Activated naive CD8-positive, alpha-beta T cell treated with anti-CD3 and anti-CD28 coated beads, Interleukin-2, amount 50 U/mL, for 16 hours (primary cell): ENCODE measurements around the gene MYOF.
"Not testable (repeated sequence)": the region's sequence is repeated elsewhere in the genome, so short reads cannot be mapped to it uniquely, and the experiment has no call there.

Experiments used
- DNase-seq: peaks from one replicate; pipeline ENCODE4 v3.0.0-alpha.2; 2020; ENCODE audit warnings: low read depth, low spot score

The MYOF gene

GRCh38 chr10:93344691-93345090, 137.4 kb downstream of the MYOF start:
- no peak for DNase-seq

GRCh38 chr10:93342921-93343320, 139.2 kb downstream of the MYOF start:
- no peak for DNase-seq

GRCh38 chr10:93342366-93342765, 139.8 kb downstream of the MYOF start:
- DNase-seq, result no peak

- DNase-seq, result no peak
Observed at GRCh38 chr10:93337309-93337721, 144.8 kb downstream of the MYOF start.

- DNase-seq, result no peak
Observed at GRCh38 chr10:93336678-93337077, 145.5 kb downstream of the MYOF start.

- DNase-seq, result no peak
Observed at GRCh38 chr10:93336110-93336509, 146.0 kb downstream of the MYOF start.

GRCh38 chr10:93334901-93335327, 147.2 kb downstream of the MYOF start:
- no peak for DNase-seq

GRCh38 chr10:93334181-93334580, 148.0 kb downstream of the MYOF start:
- no peak for DNase-seq

- DNase-seq, result no peak
Observed at GRCh38 chr10:93333278-93333978, 148.7 kb downstream of the MYOF start.

- DNase-seq, result no peak
Observed at GRCh38 chr10:93330824-93331223, 151.3 kb downstream of the MYOF start.

- no peak for DNase-seq
Observed at GRCh38 chr10:93319896-93320295, 162.2 kb downstream of the MYOF start.

GRCh38 chr10:93319096-93319495, 163.0 kb downstream of the MYOF start:
- DNase-seq, result no peak

GRCh38 chr10:93315246-93315645, 166.9 kb downstream of the MYOF start:
- no peak for DNase-seq

GRCh38 chr10:93314656-93315055, 167.5 kb downstream of the MYOF start:
- DNase-seq, result not testable (repeated sequence)

- DNase-seq, result no peak
Observed at GRCh38 chr10:93313798-93314197, 168.3 kb downstream of the MYOF start.

GRCh38 chr10:93309062-93309461, 173.1 kb downstream of the MYOF start:
- DNase-seq, result no peak

- DNase-seq, result no peak
Observed at GRCh38 chr10:93305122-93305521, 177.0 kb downstream of the MYOF start.

- DNase-seq, result no peak
Observed at GRCh38 chr10:93300981-93301380, 181.2 kb downstream of the MYOF start.

- no peak for DNase-seq
Observed at GRCh38 chr10:93300288-93300917, 181.7 kb downstream of the MYOF start.

- DNase-seq, result no peak
Observed at GRCh38 chr10:93299606-93300287, 182.4 kb downstream of the MYOF start.

GRCh38 chr10:93299195-93299594, 182.9 kb downstream of the MYOF start:
- no peak for DNase-seq

GRCh38 chr10:93296151-93296550, 186.0 kb downstream of the MYOF start:
- DNase-seq, result no peak

- no peak for DNase-seq
Observed at GRCh38 chr10:93293999-93294398, 188.1 kb downstream of the MYOF start.
